Stimulated activated naive CD4-positive, alpha-beta T cell (primary cell): ENCODE results near the gene OR7G1.

Source experiments
- DNase-seq, 6 experiments: peaks; one replicate each; lab custom pipeline; 2025; lab: John Stamatoyannopoulos, UW

Gene OR7G1

GRCh38 chr19:9115307-9115813 is at the start of gene OR7G1:
OR7G1 (minus strand) TSS chr19:9115763; CDS start chr19:9115763, 0 bp downstream.
- DNase-seq: no peak

- no peak for DNase-seq
Observed at GRCh38 chr19:9165261-9165660, 49.7 kb upstream of the OR7G1 start.

- DNase-seq: no peak
Observed at GRCh38 chr19:9161427-9161826, 45.9 kb upstream of the OR7G1 start.

- DNase-seq: no peak
Observed at GRCh38 chr19:9159891-9160290, 44.3 kb upstream of the OR7G1 start.

- no peak for DNase-seq
Observed at GRCh38 chr19:9156304-9156703, 40.7 kb upstream of the OR7G1 start.

- DNase-seq: no peak
Observed at GRCh38 chr19:9155591-9155990, 40.0 kb upstream of the OR7G1 start.

- DNase-seq: no peak
Observed at GRCh38 chr19:9151367-9151766, 35.8 kb upstream of the OR7G1 start.

- no peak for DNase-seq
Observed at GRCh38 chr19:9150650-9151049, 35.1 kb upstream of the OR7G1 start.

- no peak for DNase-seq
Observed at GRCh38 chr19:9149997-9150396, 34.4 kb upstream of the OR7G1 start.

- DNase-seq: no peak
Observed at GRCh38 chr19:9148697-9149096, 33.1 kb upstream of the OR7G1 start.

GRCh38 chr19:9146882-9147281 is 31.3 kb upstream of the OR7G1 start:
- DNase-seq: no peak

GRCh38 chr19:9144920-9145319 is 29.4 kb upstream of the OR7G1 start:
- DNase-seq: no peak

GRCh38 chr19:9140159-9140874 is 24.8 kb upstream of the OR7G1 start, which contains the start of gene ZNF317:
ZNF317 (plus strand) TSS chr19:9140397; CDS start chr19:9156017, 15,620 bp downstream.
- DNase-seq: peak; percentile 72 to 91 (median 84)

GRCh38 chr19:9139609-9140158 is 24.1 kb upstream of the OR7G1 start:
- no peak for DNase-seq

GRCh38 chr19:9132422-9132821 is 16.9 kb upstream of the OR7G1 start:
- no peak for DNase-seq

GRCh38 chr19:9130965-9131364 is 15.4 kb upstream of the OR7G1 start:
- no peak for DNase-seq

- DNase-seq: no peak
Observed at GRCh38 chr19:9128171-9128570, 12.6 kb upstream of the OR7G1 start.

- no peak for DNase-seq
Observed at GRCh38 chr19:9126900-9127405, 11.4 kb upstream of the OR7G1 start, which contains the start of gene OR7G3. OR7G3 (minus strand) TSS chr19:9126950; CDS start chr19:9126950, 0 bp downstream.

GRCh38 chr19:9116547-9116946 is 984 bp upstream of the OR7G1 start:
- DNase-seq: no peak

GRCh38 chr19:9109959-9110358 is 5.6 kb downstream of the OR7G1 start:
- no peak for DNase-seq

GRCh38 chr19:9107375-9107774 is 8.2 kb downstream of the OR7G1 start, which contains the start of gene OR7G2:
OR7G2 (minus strand) TSS chr19:9107475; CDS start chr19:9103243, 4,232 bp downstream.
- no peak for DNase-seq

GRCh38 chr19:9086761-9087160 is 28.8 kb downstream of the OR7G1 start, which contains the start of gene OR1M1:
OR1M1 (plus strand) TSS chr19:9087061; CDS start chr19:9093245, 6,184 bp downstream.
- no peak for DNase-seq

- no peak for DNase-seq
Observed at GRCh38 chr19:9078651-9079050, 36.9 kb downstream of the OR7G1 start.
